Breast epithelium (tissue), 3 donors: ENCODE measurements around the gene SERPINC1.

ENCODE experiments used
- POLR2A ChIP-seq: fragments of 450-650 bp; IDR thresholded peaks from one replicate; pipeline ENCODE4 v1.6.1; 2016; ENCODE audit warnings: antibody characterized with exemption, mild to moderate bottlenecking, moderate library complexity
- TF ChIP-seq, protein P1 (sequence below), 3 donors: fragments of 450-650 bp; IDR thresholded peaks; one replicate each; pipeline ENCODE4 v1.5.1; 2016 to 2017; ENCODE audit warnings: antibody characterized with exemption in 3 of 3, mild to moderate bottlenecking in 3 of 3, moderate library complexity in 3 of 3

DNA sequence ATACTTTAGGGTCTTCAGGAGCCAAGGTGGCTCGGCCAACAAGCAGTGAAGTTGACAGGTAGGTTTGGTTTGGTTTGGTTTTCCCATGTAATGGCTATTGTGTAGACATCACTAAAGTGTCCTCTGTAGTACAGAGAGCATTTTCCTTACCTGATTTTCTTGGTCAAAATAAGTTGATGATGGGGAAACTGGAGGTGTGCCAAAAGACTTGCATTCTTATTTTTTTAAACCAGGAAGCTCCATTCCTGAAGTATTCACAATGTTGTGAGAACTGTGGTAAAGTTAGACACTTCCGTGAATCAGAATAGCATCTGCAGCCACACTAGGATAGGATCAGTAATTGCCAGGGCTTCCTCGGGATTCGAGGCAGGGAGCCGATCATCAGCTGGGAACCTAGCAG lies 46.0 kb downstream of the SERPINC1 start:
- TF ChIP-seq, protein P1, sequence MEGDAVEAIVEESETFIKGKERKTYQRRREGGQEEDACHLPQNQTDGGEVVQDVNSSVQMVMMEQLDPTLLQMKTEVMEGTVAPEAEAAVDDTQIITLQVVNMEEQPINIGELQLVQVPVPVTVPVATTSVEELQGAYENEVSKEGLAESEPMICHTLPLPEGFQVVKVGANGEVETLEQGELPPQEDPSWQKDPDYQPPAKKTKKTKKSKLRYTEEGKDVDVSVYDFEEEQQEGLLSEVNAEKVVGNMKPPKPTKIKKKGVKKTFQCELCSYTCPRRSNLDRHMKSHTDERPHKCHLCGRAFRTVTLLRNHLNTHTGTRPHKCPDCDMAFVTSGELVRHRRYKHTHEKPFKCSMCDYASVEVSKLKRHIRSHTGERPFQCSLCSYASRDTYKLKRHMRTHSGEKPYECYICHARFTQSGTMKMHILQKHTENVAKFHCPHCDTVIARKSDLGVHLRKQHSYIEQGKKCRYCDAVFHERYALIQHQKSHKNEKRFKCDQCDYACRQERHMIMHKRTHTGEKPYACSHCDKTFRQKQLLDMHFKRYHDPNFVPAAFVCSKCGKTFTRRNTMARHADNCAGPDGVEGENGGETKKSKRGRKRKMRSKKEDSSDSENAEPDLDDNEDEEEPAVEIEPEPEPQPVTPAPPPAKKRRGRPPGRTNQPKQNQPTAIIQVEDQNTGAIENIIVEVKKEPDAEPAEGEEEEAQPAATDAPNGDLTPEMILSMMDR (IDR thresholded peaks at IDR 0.05): no peak
- TF ChIP-seq POLR2A: no peak
